ENCODE results near the gene MINPP1.
"Not testable (repeated sequence)": the region's sequence is repeated elsewhere in the genome, so short reads cannot be mapped to it uniquely, and the experiment has no call there.

DNA sequence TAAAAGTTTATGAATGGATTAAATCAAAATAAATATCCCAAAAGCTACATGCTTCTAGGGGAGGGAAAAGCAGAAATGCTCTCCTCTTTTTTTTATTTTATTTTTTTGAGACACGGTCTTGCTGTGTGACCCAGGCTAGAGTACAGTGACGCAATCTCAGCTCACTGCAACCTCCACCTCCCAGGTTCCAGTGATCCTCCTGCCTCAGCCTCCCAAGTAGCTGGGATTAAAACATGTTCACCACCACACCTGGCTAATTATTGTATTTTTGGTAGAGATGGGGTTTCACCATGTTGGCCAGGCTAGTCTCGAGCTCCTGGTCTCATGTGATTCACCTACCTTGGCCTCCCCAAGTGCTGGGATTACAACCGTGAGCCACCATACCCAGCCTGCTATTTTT lies 88.2 kb downstream of the MINPP1 start:
- TF ChIP-seq, protein P1, sequence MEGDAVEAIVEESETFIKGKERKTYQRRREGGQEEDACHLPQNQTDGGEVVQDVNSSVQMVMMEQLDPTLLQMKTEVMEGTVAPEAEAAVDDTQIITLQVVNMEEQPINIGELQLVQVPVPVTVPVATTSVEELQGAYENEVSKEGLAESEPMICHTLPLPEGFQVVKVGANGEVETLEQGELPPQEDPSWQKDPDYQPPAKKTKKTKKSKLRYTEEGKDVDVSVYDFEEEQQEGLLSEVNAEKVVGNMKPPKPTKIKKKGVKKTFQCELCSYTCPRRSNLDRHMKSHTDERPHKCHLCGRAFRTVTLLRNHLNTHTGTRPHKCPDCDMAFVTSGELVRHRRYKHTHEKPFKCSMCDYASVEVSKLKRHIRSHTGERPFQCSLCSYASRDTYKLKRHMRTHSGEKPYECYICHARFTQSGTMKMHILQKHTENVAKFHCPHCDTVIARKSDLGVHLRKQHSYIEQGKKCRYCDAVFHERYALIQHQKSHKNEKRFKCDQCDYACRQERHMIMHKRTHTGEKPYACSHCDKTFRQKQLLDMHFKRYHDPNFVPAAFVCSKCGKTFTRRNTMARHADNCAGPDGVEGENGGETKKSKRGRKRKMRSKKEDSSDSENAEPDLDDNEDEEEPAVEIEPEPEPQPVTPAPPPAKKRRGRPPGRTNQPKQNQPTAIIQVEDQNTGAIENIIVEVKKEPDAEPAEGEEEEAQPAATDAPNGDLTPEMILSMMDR (IDR thresholded peaks at IDR 0.05) = not testable (repeated sequence)
- TF ChIP-seq POLR2AphosphoS5 (IDR thresholded peaks at IDR 0.05; ENCODE audit: insufficient read depth in 1 of 2, low read depth in 1 of 2); POLR2A (IDR thresholded peaks at IDR 0.05): not testable (repeated sequence)

Data from vagina (tissue), 2 donors.